ENCODE data around the gene DDX54.

- TF ChIP-seq CTCF (conservative IDR thresholded peaks at IDR 0.05): no peak
- TF ChIP-seq EZH2 (IDR thresholded peaks at IDR 0.05; ENCODE audit: low read depth): no peak
These were observed 75.9 kb downstream of the DDX54 start for GRCh38 chr12:113109360-113109759.

Data from PC-9 (cell line).